ENCODE measurements around the gene RALB. TPM values are rescaled to one million over a fixed set of nuclear protein-coding genes. Genes with fewer than 3 reads are reported as not detected.

RALB gene
- total RNA-seq, 1 donor from 2014 or later = 25.9 TPM

DNA sequence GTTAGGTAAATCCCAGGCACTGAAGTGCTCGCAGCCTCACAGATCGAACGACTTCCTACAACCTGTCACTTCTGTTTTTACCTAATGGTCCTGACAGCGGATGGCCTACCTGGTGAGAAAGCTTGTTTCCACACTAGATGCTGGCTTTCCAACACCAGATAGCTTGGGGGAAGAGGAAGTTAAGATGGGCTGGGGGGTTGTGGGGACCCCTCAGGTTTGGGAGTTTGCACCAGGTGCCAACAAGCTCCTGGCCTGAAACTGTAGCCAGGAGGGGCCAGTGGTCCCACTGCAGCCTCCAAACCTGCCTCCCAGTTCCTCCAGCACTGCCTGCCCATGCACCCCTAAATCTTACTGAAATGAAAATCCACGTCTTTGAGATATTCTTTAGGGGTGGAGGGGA lies 33.4 kb upstream of the RALB start:
- H3K4me3 Mint-ChIP-seq = no peak overlapping the region
- peaks cover 19% of the 10 kb centered on the region for H3K9me3 Mint-ChIP-seq
- H3K27ac Mint-ChIP-seq = no peak overlapping the region
- TF ChIP-seq, protein P1, sequence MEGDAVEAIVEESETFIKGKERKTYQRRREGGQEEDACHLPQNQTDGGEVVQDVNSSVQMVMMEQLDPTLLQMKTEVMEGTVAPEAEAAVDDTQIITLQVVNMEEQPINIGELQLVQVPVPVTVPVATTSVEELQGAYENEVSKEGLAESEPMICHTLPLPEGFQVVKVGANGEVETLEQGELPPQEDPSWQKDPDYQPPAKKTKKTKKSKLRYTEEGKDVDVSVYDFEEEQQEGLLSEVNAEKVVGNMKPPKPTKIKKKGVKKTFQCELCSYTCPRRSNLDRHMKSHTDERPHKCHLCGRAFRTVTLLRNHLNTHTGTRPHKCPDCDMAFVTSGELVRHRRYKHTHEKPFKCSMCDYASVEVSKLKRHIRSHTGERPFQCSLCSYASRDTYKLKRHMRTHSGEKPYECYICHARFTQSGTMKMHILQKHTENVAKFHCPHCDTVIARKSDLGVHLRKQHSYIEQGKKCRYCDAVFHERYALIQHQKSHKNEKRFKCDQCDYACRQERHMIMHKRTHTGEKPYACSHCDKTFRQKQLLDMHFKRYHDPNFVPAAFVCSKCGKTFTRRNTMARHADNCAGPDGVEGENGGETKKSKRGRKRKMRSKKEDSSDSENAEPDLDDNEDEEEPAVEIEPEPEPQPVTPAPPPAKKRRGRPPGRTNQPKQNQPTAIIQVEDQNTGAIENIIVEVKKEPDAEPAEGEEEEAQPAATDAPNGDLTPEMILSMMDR (IDR thresholded peaks at IDR 0.05; ENCODE audit: unreplicated experiment) = no peak
- peaks cover 24% of the 10 kb centered on the region for H3K4me1 Mint-ChIP-seq
- H3K36me3 Mint-ChIP-seq = peaks cover 50% of the 10 kb centered on the region
- no peaks in the 10 kb centered on the region for H3K27me3 Mint-ChIP-seq (ENCODE audit: low read depth)
- DNase-seq (ENCODE audit: low spot score in 2 of 2, unreplicated experiment in 2 of 2) = no peak

DNA sequence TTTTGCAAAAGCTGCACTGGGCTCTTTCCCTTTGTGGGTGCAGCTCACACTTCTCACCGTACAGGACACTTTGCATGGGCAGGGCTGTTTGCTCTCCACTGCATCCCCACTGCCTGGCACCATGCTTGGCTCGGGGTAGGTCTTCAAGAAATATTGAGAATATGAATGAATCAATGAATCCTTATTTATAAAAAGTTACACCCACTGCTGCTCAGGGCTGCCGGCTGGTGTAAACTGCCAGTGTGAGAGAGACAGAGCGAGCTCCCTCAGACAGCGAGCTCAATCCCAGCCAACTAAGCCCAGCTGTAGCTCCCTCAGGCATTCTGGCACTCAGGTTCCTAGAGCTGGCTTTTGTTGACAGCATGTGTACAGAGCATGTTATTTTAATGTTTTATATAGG lies 32.9 kb upstream of the RALB start:
- TF ChIP-seq, protein P1 (IDR thresholded peaks at IDR 0.05; ENCODE audit: unreplicated experiment) = no peak
- Mint-ChIP-seq H3K9me3 (peaks cover 19% of the 10 kb centered on the region), H3K4me3 (no peak overlapping the region), H3K4me1 (peaks cover 24% of the 10 kb centered on the region), H3K27me3 (ENCODE audit: low read depth) (peaks cover 3% of the 10 kb centered on the region), H3K36me3 (peaks cover 50% of the 10 kb centered on the region), H3K27ac (no peak overlapping the region)
- DNase-seq (ENCODE audit: low spot score in 2 of 2, unreplicated experiment in 2 of 2) = no peak

DNA sequence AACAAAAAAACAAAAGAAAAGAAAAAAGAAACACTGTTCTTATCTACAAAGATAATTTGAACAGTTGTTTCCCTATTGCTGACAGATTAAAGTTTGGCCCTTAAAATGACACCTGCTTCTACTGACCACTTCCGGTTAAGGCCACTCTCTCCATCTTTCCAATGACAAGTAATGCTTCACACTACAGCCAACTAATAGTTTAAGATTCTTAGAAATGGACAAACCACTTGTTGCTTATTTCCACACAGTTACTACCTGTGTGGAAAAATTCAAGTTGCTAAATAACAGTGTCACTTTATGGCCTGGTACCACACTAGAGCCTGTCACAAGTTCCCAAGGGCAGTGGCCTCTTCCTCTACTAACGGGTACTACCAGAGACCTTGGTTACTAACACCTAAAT lies 31.9 kb upstream of the RALB start:
- peaks cover 50% of the 10 kb centered on the region for H3K36me3 Mint-ChIP-seq
- H3K4me3 Mint-ChIP-seq = no peak overlapping the region
- peaks cover 24% of the 10 kb centered on the region for H3K4me1 Mint-ChIP-seq

DNA sequence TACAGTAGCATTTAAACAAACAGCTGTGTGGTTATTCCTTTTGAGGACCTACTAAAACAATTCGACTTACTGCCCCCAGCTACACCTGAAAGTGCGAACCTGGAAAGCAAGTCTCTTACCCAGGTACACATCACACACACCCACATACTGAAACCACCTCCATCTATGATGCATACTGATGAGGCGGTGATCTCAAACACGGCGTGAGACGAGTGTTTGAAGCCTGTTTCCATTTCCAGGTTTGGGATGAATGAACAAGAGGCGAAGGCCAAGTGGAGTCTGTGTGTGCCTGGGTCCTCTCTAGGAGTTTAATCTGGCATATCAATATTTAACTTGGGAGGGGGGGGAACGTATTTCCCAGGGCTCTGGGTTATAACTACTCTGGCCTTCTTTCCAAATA lies 31.0 kb upstream of the RALB start:
- H3K27ac Mint-ChIP-seq = no peak overlapping the region
- peaks cover 13% of the 10 kb centered on the region for H3K27me3 Mint-ChIP-seq (ENCODE audit: low read depth)

More for the DNA sequence above, 31.9 kb upstream of the RALB start:
- Mint-ChIP-seq H3K27ac (no peak overlapping the region), H3K9me3 (peaks cover 19% of the 10 kb centered on the region), H3K27me3 (ENCODE audit: low read depth) (peaks cover 6% of the 10 kb centered on the region)
- no peak for DNase-seq (ENCODE audit: low spot score in 2 of 2, unreplicated experiment in 2 of 2)
- TF ChIP-seq, protein P1 (IDR thresholded peaks at IDR 0.05; ENCODE audit: unreplicated experiment) = no peak

DNA sequence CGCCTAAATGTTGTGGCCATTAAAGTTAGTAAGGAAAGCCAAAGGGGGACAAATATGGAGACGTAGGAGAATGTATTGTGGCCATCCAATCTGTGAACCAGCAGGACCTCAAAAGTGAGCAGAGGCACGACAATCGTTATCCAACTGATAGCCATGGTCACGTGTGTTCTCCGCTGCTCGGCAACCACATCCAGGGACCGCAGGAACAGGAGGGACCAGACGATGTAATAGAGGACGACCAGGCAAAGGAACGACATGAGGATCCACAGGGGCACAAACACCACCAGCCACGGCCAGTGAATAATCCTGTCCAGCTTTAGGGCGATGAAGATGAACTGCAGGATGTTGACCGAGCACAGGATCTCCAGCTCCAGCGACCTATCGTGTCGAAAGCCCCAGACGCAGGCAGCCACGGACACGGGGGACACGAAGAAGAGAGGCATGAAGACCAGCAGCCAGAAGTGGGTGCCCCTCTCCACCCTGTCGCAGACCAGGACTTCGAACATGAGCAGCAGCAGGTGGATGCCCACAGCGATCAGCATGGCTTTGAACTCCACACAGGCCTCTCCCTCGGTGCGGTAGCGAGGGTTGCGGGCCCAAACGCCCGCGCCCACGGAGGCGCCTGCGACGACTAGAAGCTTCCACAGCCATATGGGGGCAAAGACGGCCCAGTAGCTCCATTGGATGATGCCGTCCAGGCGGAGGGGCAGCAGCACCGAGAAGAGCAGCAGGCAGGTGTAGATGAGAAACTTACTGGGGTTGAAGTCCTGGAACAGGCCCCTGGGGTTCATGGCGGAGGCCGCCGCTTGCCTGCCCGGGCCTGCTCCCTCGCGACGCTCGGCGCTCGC lies 30.2 kb upstream of the RALB start:
- Mint-ChIP-seq H3K4me3 (peak overlapping the region; percentile 65), H3K4me1 (peaks cover 24% of the 10 kb centered on the region), H3K27me3 (ENCODE audit: low read depth) (peaks cover 20% of the 10 kb centered on the region), H3K9me3 (peaks cover 8% of the 10 kb centered on the region), H3K27ac (no peak overlapping the region), H3K36me3 (peaks cover 40% of the 10 kb centered on the region)
- DNase-seq (ENCODE audit: low spot score in 2 of 2, unreplicated experiment in 2 of 2) = no peak
- TF ChIP-seq, protein P1 (IDR thresholded peaks at IDR 0.05; ENCODE audit: unreplicated experiment) = no peak

More for the DNA sequence above, 31.0 kb upstream of the RALB start:
- Mint-ChIP-seq H3K9me3 (peaks cover 13% of the 10 kb centered on the region), H3K36me3 (peaks cover 44% of the 10 kb centered on the region), H3K4me3 (peak overlapping the region; percentile 65), H3K4me1 (peaks cover 24% of the 10 kb centered on the region)
- no peak for DNase-seq (ENCODE audit: low spot score in 2 of 2, unreplicated experiment in 2 of 2)
- TF ChIP-seq, protein P1 (IDR thresholded peaks at IDR 0.05; ENCODE audit: unreplicated experiment) = no peak
